Right lobe of liver (tissue), 4 donors: Measurements from ENCODE around the gene ALCAM.

ENCODE experiments used
- POLR2A ChIP-seq: fragments of 450-650 bp; IDR thresholded peaks from one replicate; pipeline ENCODE4 v1.6.1; 2017; ENCODE audit warnings: antibody characterized with exemption, mild to moderate bottlenecking
- TF ChIP-seq, protein P1 (sequence below), 4 donors: fragments of 200-600 bp in 3 of 4; fragments of 450-650 bp in 1 of 4; IDR thresholded peaks; one replicate each; pipeline versions ENCODE4 v1.5.1 to v1.8.0; 2016 to 2022; ENCODE audit warnings: antibody characterized with exemption in 4 of 4, mild to moderate bottlenecking in 2 of 4
- donor health status: DM: no; HTN: no; CAD: no.
- donor health status: DM: no; HTN: no; CAD: no.
- donor health status: DM: no; HTN: yes; CAD: no.

DNA sequence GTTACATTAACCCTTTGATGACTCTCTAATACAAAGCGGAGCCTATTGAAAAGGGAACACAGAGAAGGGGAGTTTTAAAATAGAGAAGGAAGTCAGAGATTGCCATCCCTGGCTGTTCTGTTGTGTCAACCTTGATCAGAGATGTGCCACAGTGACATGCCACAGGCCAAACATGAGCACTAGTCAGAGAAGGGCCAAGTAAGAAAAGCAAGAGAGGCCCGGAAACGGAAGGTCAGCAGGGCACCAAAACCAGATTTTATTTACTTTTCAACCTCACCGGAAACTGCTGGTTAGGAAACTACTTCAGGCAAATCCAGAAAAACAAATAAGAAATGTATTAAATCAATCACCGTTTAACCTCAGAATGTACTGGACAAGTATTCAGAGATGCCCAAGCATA is 171.8 kb downstream of the ALCAM start:
- TF ChIP-seq POLR2A, result peak; percentile 49
- TF ChIP-seq, protein P1, sequence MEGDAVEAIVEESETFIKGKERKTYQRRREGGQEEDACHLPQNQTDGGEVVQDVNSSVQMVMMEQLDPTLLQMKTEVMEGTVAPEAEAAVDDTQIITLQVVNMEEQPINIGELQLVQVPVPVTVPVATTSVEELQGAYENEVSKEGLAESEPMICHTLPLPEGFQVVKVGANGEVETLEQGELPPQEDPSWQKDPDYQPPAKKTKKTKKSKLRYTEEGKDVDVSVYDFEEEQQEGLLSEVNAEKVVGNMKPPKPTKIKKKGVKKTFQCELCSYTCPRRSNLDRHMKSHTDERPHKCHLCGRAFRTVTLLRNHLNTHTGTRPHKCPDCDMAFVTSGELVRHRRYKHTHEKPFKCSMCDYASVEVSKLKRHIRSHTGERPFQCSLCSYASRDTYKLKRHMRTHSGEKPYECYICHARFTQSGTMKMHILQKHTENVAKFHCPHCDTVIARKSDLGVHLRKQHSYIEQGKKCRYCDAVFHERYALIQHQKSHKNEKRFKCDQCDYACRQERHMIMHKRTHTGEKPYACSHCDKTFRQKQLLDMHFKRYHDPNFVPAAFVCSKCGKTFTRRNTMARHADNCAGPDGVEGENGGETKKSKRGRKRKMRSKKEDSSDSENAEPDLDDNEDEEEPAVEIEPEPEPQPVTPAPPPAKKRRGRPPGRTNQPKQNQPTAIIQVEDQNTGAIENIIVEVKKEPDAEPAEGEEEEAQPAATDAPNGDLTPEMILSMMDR (IDR thresholded peaks at IDR 0.05), result no peak
